GM21381 (cell line): Measurements from ENCODE around the gene HMGB1.
"Not testable (repeated sequence)": the region's sequence is repeated elsewhere in the genome, so short reads cannot be mapped to it uniquely, and the experiment has no call there.

ENCODE experiments used
- ATAC-seq: cut with Tn5 transposase; IDR thresholded peaks from one replicate; pipeline ENCODE4 v1.9.1; 2021; ENCODE audit warnings: mild to moderate bottlenecking, moderate library complexity; ENCODE audit not compliant: unreplicated experiment

Gene HMGB1

DNA sequence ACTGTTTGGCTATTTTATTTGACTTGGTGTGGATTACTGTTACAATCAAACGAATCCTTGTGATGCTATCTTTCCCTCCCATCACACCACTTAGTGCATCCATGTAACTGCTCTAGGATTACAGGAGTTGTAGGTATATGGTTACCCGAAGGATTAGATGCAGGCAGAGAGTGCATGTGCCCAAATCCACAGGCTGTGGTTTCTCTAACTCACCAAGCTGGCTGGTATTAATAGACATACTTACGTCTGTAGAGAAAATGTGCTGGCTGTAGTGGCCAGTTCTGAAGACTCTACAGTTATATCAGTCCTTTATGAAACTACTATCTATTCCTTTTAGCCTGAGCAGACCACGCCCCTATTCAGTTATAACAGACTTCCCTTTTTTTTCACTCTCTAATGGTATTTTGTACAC is 1.1 kb upstream of the HMGB1 start:
- ATAC-seq, result no peak

DNA sequence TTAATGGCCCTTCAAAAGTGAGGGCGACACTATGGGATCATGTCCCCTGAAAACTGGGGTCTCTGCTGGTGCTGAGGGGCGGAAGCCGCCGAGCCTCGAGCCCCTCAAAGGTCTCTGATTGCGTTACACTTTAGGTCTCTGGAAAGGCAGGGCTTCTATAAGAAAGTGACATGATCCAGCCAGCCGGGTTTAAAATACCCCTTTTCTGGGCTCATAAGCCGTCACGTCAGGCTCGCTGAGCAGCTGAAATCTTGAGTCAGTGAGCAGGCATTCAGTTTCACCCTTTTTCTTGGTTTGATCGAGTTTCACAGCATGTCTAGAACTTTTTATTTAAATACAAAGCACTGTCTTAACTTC is 600 bp upstream of the HMGB1 start:
- ATAC-seq, result no peak

DNA sequence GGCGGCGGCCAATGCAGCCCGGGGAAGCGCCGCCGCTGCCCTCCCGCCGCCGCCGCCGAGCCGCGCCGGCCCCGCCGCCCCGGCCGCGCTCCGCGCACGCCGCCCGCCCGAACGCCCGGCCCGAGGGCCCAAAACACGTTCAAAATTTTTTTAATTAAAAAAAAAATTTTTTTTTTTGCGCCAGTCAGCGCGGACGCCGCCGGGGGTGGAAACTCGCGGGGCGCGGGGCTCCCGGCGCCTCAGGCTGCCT is 468 bp downstream of the HMGB1 start:
- ATAC-seq, result no peak

DNA sequence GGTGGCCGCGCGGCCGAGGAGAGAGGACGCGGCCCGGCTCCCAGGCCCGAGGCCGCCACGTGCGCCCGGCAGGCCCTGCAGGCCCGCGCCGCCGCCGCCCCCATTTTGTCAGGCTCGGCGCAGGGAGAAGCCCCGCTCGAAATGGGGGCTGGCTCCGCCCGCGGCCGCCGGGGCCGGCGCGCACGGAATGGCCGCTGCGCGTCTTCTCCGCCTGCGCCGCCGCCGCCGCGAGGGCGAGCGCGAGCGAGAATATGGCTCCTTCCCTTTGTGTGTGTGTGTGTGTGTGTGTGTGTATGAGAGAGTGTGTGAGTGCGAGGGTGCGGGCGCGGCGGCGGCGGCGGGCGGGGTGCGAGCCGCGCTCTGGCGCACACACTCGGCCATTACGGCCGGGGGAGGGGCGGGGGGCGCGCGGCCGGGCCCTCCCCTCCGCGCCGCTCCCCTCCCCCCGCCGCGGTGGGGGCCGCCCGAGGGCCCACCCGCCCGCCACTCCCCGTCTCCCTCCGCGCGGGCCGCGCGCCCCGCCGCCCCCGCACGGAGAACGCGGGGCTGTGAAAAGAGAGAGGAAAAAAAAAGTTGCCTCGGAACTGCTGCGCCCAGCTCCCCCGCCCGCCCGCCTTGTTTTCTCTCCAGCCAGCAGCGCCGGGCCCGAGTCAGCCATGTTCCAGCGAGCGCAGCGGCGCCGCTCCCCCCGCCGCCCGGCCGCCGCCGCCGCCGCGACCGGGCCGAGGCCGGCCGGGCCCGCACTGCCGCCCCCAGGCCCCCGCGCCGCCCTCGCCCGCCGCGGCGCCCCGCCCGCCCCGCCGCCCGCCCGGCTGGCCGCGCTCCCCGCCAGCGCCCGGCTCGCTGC is 1.0 kb downstream of the HMGB1 start:
- peak; percentile 32 for ATAC-seq

DNA sequence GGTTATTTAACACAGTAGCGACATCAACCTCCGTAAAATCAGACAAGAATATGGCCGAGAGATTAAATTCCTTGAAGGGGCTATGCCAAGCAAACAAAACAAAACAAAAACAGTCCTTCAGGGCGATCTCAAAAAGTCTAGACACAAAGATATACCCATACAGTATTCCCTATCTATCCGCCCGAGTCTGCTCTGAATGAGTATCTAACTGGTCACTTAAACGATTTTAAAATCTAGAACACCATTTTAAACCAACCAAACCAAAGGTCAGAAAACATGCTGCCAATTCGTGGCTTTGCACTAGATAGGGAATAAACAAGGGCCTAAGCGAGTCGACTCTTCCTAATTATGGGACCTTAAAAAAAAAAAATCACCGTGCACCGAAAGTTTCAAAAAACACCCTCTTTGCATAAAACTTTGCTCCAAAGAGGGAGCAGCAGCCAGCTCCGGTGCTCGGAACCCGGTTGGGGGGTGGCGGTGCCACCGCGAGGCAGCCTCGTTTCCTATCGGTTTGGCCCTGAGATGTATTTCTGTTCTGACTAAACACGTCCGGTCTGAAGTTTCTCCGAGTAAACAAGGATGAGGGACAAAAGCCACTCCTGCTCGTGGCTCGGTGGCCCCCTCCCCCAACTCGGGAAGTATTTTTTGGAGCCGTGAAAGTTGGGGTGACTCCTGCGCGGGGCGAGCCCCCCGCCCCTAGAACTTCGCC is 1.8 kb downstream of the HMGB1 start:
- ATAC-seq, result peak; percentile 32

DNA sequence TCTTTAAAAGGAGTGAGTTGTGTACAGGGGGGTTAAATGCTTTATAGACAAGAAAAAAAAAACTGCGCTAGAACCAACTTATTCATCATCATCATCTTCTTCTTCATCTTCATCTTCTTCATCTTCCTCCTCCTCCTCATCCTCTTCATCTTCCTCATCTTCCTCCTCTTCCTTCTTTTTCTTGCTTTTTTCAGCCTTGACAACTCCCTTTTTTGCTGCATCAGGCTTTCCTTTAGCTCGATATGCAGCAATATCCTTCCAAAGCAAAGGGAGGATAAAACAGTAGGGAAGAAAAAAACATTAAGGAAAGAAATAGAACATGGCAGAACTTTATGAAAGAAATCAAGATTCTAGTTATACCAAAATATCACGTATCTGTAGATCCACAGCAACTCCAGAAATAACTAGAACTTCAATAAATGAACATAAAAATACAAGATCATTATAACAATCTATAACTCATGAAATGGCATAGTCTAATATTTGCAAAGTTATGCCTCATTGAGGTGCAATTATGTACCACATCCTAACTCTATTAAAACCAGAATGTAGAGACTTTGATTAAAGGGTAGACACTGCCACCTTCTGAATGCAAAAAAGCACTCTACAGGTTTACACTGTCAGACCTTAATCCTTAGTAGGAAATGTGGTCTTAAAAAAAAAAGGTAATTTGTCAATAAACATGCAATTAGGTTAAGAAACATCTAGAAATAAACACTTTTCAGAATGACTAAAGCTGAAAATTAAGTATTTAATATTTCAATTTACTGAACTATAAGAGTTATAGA is 4.3 kb downstream of the HMGB1 start:
- ATAC-seq, result not testable (repeated sequence)

DNA sequence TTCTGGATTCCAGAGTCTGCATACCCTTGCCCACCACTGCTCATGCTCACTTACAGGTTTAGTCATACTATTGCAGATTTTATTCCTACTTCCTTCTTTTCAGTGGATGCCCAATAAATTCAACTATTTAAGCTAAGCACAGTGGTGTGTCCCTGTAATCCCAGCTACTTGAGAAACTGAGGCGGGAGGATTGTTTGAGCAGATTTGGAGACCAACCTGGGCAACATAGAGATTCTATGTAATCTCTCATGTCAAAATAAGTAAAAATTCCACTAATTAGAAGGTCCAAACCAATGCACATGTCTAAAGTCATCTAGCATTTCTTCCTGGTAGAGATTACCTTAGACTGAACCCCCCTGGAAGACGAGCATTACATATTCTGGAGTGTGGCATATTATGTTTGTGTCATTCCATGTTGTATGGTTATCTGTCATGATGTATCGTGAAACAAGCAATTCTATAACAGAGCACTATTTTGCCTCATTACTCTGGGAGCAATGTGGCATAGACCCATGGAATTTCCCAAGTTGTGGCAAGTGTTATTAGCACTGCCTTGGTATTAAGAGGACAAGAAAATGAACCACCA is 8.3 kb downstream of the HMGB1 start:
- ATAC-seq, result no peak

DNA sequence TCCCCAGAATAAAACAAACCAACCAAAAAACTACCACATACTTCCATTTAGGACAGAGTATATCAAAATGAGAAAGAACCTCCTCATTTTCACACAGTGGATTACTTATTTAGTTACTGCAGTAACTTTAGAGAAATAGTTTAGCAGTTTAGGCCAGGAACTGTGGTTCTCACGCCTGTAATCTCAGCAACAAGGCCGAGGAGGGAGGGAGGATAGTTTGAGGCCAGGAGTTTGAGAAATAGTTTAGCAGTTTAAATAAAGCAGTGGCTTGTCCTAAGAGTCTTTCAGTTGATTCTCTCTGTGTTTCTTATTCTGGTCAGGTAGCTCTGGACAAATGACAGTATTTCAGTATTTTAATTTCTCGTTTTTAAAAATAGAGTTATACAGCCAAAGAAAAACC is 9.4 kb downstream of the HMGB1 start:
- no peak for ATAC-seq

DNA sequence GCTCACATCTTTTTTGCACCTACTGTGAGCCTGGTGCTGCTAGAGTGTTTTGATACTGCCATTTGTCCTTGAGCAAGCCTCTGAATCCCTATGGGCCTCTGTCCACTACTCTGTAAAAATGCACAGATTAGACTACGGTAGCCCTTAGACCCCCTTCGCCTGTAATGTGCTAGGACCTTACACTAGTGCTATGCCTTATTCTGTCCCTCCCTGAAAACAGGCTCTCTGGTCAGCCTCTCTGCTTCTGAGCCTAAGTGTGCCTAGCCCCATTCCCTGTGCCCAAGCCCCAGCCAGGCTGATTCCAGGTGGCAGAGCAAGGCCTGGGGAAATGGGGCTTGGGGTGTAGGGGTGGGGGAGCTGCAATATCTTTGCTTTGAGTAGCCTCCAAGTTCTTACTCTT is 10.7 kb downstream of the HMGB1 start:
- no peak for ATAC-seq

DNA sequence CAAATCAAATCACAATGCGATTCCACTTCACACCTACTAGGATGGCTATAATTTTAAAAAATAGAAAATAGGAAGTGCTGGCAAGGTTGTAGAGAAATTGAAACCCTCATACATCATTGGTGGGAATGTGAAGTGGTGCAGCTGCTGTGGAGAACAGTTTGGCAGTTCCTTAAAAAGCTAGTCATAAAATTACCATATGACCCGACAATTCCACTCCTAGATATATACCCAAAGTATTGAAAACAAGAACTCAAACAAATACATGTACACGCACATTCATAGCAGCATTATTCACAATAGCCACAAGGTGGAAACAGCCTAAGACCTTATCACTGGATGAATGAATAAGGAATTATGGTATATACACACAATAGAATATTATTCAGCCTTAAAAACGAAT is 12.0 kb downstream of the HMGB1 start:
- ATAC-seq, result no peak

DNA sequence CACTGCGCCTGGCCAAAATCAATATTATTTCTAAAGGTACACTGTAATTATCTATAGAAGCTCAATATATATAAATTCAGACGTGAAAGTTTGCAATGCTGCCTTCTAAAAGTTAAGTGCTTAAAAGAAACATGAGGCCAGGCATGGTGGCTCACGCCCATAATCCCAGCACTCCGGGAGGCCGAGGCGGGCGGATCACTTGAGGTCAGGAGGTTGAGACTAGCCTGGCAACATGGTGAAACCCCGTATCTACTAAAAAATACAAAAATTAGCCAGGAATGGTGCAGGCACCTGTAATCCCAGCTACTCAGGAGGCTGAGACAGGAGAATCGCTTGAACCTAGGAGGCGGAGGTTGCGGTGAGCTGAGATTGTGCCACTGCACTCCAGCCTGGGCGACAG is 14.3 kb downstream of the HMGB1 start:
- not testable (repeated sequence) for ATAC-seq

DNA sequence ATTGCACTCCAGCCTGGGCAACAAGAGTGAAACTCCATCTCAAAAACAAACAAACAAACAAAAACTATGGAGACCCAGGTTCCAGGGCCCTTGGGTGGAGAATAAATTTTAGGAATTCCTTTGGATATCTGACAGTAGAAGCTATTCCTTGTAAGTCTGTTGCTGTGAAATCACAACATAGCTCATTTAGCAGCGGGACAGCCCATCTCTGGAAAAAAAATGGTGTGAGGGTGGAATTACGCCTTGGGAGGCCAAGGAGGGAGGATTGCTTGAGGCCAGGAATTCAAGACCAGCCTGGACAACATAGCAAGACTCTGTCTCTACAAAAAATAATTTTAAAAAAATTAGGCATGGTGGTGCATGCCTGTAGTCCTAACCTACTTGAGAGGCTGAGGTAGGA is 15.7 kb downstream of the HMGB1 start:
- ATAC-seq, result no peak

DNA sequence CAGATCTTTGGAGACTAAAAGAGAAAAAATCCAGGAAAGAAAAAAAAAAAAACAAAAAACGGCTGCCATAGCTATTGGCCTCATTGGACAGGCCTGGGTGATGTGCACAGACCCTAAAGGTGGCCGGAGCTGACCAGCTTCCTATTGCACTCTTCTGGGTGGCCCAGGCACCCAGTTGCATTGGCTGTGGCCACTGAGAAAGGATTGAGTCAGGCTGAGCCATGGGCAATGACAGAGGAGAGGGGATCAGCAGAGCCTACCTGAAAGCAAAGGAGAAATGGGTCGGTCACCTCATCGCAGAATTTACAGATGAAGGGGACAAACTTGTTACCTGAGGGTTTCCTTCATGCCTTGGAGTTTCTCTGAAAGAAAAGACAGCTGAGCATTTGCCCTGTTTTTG is 17.3 kb downstream of the HMGB1 start:
- no peak for ATAC-seq

DNA sequence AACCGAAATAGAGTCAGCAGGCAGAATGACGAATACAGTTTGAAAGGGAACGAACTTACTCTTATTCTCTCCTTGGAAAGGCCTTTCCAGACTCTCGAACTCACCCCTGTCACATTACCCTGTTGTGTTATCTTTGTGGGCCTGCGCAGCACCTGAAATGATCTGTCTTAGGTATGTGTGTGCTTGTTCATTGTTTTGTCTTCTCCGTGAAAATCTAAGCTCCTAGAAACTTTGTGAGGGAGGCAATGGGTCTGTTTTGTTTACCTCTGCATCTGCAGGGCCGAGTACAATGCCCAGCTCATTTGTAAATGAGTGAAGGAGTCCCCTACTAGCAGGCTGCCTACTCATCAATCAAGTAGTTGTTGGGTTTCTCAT is 19.6 kb downstream of the HMGB1 start:
- ATAC-seq, result peak; percentile 3

DNA sequence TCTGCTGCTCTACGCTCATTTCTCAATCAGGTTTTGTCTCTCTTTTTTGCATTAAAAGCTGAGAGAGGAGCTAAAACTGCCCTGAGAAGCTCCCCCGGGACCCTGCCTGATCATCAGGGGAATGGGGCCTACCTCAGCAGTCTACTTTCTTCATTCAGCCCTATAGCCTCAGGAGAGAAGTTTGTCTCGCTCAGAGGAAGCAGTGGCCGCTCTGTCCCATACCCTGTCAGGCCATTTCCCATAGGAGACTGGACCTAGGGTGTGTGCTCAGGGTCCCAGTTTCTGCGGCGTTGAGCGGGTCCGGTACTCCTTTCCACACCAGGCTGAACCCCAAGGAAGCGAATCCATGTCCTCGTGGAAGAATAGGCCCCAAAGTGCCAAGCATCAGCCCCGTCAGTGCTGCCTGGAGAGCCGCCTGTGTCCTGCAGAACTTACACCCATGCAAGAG is 21.8 kb downstream of the HMGB1 start:
- ATAC-seq, result peak; percentile 39

DNA sequence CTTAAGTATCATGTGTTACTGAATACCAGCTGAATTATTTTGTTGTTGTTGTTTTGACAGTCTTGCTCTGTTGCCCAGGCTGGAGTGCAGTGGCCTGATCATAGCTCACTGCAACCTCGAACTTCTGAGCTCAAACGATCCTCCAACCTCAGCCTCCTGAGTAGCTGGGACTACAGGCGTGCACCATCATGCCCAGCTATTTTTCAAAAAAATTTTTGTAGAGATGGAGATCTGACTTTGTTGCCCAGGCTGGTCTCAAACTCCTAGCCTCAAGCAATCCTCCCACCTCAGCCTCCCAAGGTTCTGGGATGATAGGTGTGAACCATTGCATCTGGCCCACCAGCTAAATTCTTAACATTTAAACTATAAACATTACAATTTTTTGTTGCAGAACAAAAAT is 22.2 kb downstream of the HMGB1 start:
- ATAC-seq, result not testable (repeated sequence)

DNA sequence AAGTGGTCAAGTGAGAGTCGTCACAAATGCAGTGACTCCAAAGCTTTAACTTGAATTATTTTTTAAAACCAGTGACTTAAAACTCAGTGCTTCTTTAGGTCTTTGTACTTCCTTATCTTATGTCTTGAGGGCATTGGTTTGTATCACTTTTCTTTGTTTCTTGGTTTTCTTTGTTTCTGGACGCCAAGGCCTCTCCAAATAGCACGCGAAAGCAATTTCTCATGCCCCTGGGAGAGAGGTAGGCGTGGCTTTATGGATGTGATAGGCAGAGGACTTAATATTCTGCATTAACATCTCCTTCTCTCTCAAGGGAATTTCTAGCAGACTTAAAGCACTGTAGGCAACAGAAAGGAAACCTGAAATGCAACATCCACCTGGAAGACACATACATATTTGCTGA is 22.8 kb downstream of the HMGB1 start:
- no peak for ATAC-seq

DNA sequence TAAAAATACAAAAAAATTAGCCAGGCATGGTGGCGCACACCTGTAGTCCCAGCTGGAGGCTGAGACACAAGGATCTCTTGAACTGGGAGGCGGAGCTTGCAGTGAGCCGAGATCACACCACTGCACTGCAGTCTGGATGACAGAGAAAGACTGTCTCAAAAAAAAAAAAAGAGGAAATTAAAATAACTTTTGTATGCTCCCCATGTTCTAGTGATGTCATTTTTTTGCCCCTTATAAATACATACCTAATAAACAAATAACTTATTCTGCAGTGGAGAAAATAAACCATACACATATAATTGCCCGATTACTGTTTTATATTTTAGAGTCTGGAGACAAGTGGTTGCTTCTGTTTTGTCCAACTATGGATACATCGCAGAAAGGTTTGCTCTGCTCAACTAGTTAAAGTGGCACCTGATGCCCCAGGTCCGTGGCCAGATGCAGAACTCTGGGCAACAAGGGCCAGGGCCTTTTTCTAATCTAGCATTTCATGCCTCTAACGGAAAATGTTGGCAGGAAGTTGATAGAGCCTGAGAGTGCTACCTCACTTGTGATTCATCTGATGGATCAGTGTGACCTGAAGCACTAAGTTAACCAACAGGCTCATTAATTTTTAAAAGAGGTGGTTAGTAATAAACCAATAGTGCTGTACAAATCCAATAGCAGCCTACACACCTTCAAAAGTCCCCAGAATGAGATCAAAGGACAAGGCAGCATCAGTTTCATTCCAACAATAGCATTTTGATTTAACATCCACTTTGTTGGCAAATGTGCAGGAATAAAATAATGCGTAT is 24.6 kb downstream of the HMGB1 start:
- ATAC-seq, result peak; percentile 40

DNA sequence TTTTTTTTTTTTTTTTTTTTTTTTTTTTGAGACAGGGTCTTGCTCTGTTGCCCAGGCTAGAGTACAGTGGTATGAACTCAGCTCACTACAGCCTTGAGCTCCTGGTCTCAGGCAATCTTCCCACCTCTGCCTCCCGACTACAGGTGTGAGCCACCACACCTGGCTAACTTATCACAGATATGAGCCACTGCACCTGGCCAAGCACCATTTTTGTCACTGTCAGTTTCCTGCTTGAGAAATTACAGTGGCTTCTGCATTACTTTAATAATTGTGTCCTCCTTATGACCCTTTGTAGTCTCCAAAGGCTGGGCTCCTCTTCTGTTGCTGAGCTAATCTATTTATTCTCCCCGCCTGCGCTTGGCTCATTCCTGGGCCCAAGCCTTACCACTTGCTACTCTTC is 27.4 kb downstream of the HMGB1 start:
- ATAC-seq, result no peak

DNA sequence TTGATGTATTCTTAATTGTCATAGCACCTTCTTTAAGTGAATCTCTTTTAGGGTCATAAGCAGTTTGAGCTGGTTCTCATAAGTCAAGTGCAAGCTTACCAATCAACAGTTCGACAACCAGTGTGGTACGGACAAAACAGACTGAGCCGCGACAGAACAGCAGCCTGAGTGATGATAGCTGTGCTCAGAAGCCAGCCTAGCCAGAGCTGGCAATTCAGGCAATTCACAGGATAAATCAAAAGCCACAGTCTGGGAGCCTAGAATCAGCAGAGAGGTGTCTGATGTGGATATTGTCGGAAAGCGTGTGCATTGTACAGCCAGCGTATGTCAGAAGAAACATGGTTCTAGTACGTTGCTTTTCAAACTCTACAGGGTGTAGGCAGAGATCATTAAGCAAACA is 28.6 kb downstream of the HMGB1 start:
- ATAC-seq, result no peak

DNA sequence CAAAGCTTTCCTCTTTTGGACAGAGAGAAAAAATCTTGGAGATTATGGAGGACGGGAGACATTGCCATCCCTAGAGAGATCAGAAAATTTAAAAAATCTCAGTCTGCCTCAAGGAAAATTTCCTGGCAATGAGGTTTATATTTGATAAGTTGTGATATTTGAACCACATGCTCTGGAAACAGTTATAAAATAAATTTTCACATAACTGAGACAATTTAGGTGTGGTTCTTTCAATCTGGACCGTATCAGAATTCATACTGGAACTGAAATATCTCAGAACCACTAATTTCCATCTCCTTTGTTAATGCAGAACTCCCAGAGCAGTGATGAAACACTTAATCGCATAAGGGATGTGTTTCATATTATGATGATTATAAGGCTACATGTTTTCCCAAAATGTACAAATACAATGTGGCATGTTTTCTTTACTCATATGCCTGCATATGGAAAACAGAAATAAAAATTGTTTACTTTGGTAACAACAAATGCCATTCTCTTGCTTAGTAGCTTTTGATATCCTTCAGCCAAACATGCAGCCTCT is 29.8 kb downstream of the HMGB1 start:
- ATAC-seq, result no peak
